HepG2 (cell line): ENCODE measurements around the gene TBL2. TPM values are rescaled to one million over a fixed set of nuclear protein-coding genes. Genes with fewer than 3 reads are reported as not detected.

Experiments
- CTCF ChIP-seq: sonication (generic); formaldehyde crosslinking; IDR thresholded peaks from 2 replicates; pipeline ENCODE4 v1.5.0; 2020; ENCODE audit warnings: mild to moderate bottlenecking, missing genetic modification reagents, moderate library complexity
- FIP1L1 ChIP-seq: fragments of 200-400 bp; formaldehyde crosslinking; IDR thresholded peaks from 2 replicates; pipeline ENCODE4 v1.6.1; 2018; ENCODE audit warnings: low read depth, mild to moderate bottlenecking, low read length, moderate library complexity, borderline replicate concordance; ENCODE audit not compliant: insufficient read depth
- HMGA1 ChIP-seq: sonication (generic); formaldehyde crosslinking; conservative IDR thresholded peaks from 2 replicates; pipeline ENCODE4 v1.4.0; 2020; ENCODE audit warnings: missing genetic modification reagents
- MEF2D ChIP-seq: sonication (generic); formaldehyde crosslinking; IDR thresholded peaks from 2 replicates; pipeline ENCODE4 v1.5.1; 2020; ENCODE audit warnings: mild to moderate bottlenecking, missing genetic modification reagents
- PTBP1 ChIP-seq: fragments of 200-400 bp; formaldehyde crosslinking; IDR thresholded peaks from 2 replicates; pipeline ENCODE4 v1.6.1; 2018; ENCODE audit warnings: low read length, low read depth; ENCODE audit not compliant: poor library complexity, severe bottlenecking
- RERE ChIP-seq: IDR thresholded peaks from 2 replicates; pipeline ENCODE4 v1.6.1; 2016; ENCODE audit warnings: low read depth, missing genetic modification reagents, missing compliant biosample characterization
- TFDP1 ChIP-seq: IDR thresholded peaks from 2 replicates; pipeline ENCODE4 v1.6.1; 2016; ENCODE audit warnings: missing compliant biosample characterization, missing genetic modification reagents, borderline replicate concordance
- TP53 ChIP-seq: sonication (generic); formaldehyde crosslinking; conservative IDR thresholded peaks from 2 replicates; pipeline ENCODE4 v1.4.0; 2020; ENCODE audit warnings: missing genetic modification reagents
- ZBTB10 ChIP-seq: sonication (generic); formaldehyde crosslinking; IDR thresholded peaks from 2 replicates; pipeline ENCODE4 v1.4.0; 2020; ENCODE audit warnings: missing genetic modification reagents, borderline replicate concordance
- ZBTB44 ChIP-seq: sonication (generic); formaldehyde crosslinking; IDR thresholded peaks from 2 replicates; pipeline ENCODE4 v1.4.0; 2020; ENCODE audit warnings: missing genetic modification reagents
- ZNF138 ChIP-seq: sonication (generic); formaldehyde crosslinking; IDR thresholded peaks from 2 replicates; pipeline ENCODE4 v1.5.0; 2020; ENCODE audit warnings: mild to moderate bottlenecking, low read depth, missing genetic modification reagents
- ZNF546 ChIP-seq: sonication (generic); formaldehyde crosslinking; conservative IDR thresholded peaks from 2 replicates; pipeline ENCODE4 v1.8.1; 2023; ENCODE audit warnings: mild to moderate bottlenecking, missing genetic modification reagents
- ZNF747 ChIP-seq: sonication (generic); formaldehyde crosslinking; IDR thresholded peaks from 2 replicates; pipeline ENCODE4 v1.8.1; 2023; ENCODE audit warnings: missing genetic modification reagents, mild to moderate bottlenecking, borderline replicate concordance
- ZSCAN5A ChIP-seq: sonication (generic); formaldehyde crosslinking; IDR thresholded peaks from 2 replicates; pipeline ENCODE4 v1.8.0; 2022; ENCODE audit warnings: mild to moderate bottlenecking, missing genetic modification reagents, borderline replicate concordance
- ZZZ3 ChIP-seq: sonication (generic); formaldehyde crosslinking; IDR thresholded peaks from 2 replicates; pipeline ENCODE4 v1.4.0; 2020; ENCODE audit warnings: missing genetic modification reagents, mild to moderate bottlenecking, borderline replicate concordance
- polyA plus RNA-seq, 8 experiments: library from polyadenylated mRNA; depleted of rRNA in 3 of 8; stranded (reverse) in 7 of 8; unstranded in 1 of 8; fragments of >200 nt; fragmentation: Illumina TruSeq in 4 of 8; extraction: Trizol in 4 of 8; gene quantifications; 2 replicates each; pipeline versions ENCODE4 v1.2.1 to v1.2.3, GENCODE V29; 2011 to 2016; ENCODE audit warnings: low read depth in 4 of 8, missing spikeins in 1 of 8, mixed read lengths in 1 of 8; ENCODE audit not compliant: insufficient read depth in 1 of 8
- total RNA-seq, 5 experiments: library from RNA; depleted of rRNA; stranded (reverse); fragments of >200 nt; fragmentation: Illumina TruSeq; extraction: Trizol; gene quantifications; 2 replicates each; pipeline ENCODE4 v1.2.3, GENCODE V29; 2016; ENCODE audit warnings: low read depth in 1 of 5

TBL2 gene
- total and polyA plus RNA-seq, 2 of the 13 experiments (the other 11 are each of a cell fraction or from before 2014, with no cell fraction given), result 43.4 to 47.2 TPM

GRCh38 chr7:73533742-73534141 lies 44.6 kb downstream of the TBL2 start (continued):
- no peak for TF ChIP-seq ZBTB10
- no peak for TF ChIP-seq TFDP1 (CRISPR knock-in tag)
- TF ChIP-seq ZBTB44, result no peak
- no peak for TF ChIP-seq ZZZ3
- peak; percentile 98 for TF ChIP-seq TP53 (CRISPR knock-in tag)
- TF ChIP-seq FIP1L1, result no peak
- TF ChIP-seq ZNF138 (CRISPR knock-in tag), result no peak
- TF ChIP-seq PTBP1, result no peak
- no peak for TF ChIP-seq MEF2D (CRISPR knock-in tag)
- no peak for TF ChIP-seq ZNF546 (CRISPR knock-in tag)
- no peak for TF ChIP-seq HMGA1
- no peak for TF ChIP-seq CTCF (CRISPR knock-in tag)
- TF ChIP-seq ZNF747 (CRISPR knock-in tag), result no peak
- no peak for TF ChIP-seq RERE (CRISPR knock-in tag)
- TF ChIP-seq ZSCAN5A (CRISPR knock-in tag), result no peak
